Endothelial cell of umbilical vein (primary cell): ENCODE results near the gene NDUFAF8. TPM values are rescaled to one million over a fixed set of nuclear protein-coding genes. Genes with fewer than 3 reads are reported as not detected.

ENCODE experiments used
- BruUV-seq: library from RNA; stranded (reverse); fragments of 400-500 nt; replicated peaks from 2 replicates; lab custom pipeline; 2021; lab: Mats Ljungman, UMichigan
- CTCF ChIA-PET: fragments of 300-600, 350-600 bp; sonication (Branson Sonifier 250); formaldehyde crosslinking; loops from one replicate; lab custom pipeline; 2021; ENCODE audit warnings: antibody characterized with exemption, inconsistent platforms; lab: Charles Lee
- POLR2A ChIA-PET: fragments of 300-600, 350-600 bp; sonication (Branson Sonifier 250); formaldehyde crosslinking; loops from one replicate; lab custom pipeline; 2021; ENCODE audit warnings: antibody characterized with exemption, inconsistent platforms; lab: Charles Lee
- DNase-seq: peaks from one replicate; pipeline ENCODE4 v3.0.0-alpha.2; 2011; ENCODE audit warnings: low read depth, low spot score
- FAIRE-seq: peaks from 2 replicates; lab custom pipeline; 2011; peaks lifted over from hg19 to GRCh38; lab: Jason Lieb, UNC
- H2AFZ ChIP-seq: 2 replicates; pipeline ENCODE4 v1.6.0; 2012; ENCODE audit warnings: low read depth, low read length, control low read depth, inconsistent platforms
- H3K27ac ChIP-seq: 2 replicates; pipeline ENCODE4 v1.5.1; 2011; ENCODE audit warnings: low read depth, mild to moderate bottlenecking, control low read depth, low read length, moderate library complexity; ENCODE audit not compliant: insufficient read depth
- H3K27me3 ChIP-seq, 2 experiments: 2 replicates each; pipeline versions ENCODE4 v1.6.0 to v1.6.1; 2011; ENCODE audit warnings: low read length in 2 of 2, mixed read lengths in 1 of 2; ENCODE audit not compliant: control insufficient read depth in 2 of 2, insufficient read depth in 2 of 2
- H3K36me3 ChIP-seq, 2 experiments: 2 replicates in 1 of 2; 3 replicates in 1 of 2; pipeline ENCODE4 v1.5.1; 2011; ENCODE audit warnings: low read length in 2 of 2, mild to moderate bottlenecking in 1 of 2, moderate library complexity in 1 of 2; ENCODE audit not compliant: control insufficient read depth in 2 of 2, insufficient read depth in 2 of 2; ENCODE audit errors: extremely low read depth in 1 of 2
- H3K4me1 ChIP-seq: 3 replicates; pipeline ENCODE4 v1.5.1; 2011; ENCODE audit warnings: mild to moderate bottlenecking, low read length; ENCODE audit not compliant: control insufficient read depth, insufficient read depth; ENCODE audit errors: extremely low read depth
- H3K4me2 ChIP-seq: 2 replicates; pipeline ENCODE4 v1.6.1; 2011; ENCODE audit warnings: low read length, control low read depth, mixed read lengths; ENCODE audit not compliant: insufficient read depth
- H3K4me3 ChIP-seq, 3 experiments: fragments of 200-600 bp in 1 of 3; sonication (generic), shearing (Covaris generic) in 1 of 3; replicated peaks in 1 of 3; 2 replicates each; pipeline ENCODE4 v1.5.1; 2011 to 2016; ENCODE audit warnings: control low read depth in 3 of 3, low read length in 3 of 3, mild to moderate bottlenecking in 2 of 3, inconsistent platforms in 1 of 3, low read depth in 1 of 3, moderate library complexity in 1 of 3; ENCODE audit not compliant: insufficient read depth in 1 of 3
- H3K79me2 ChIP-seq: 2 replicates; pipeline ENCODE4 v1.6.0; 2012; ENCODE audit warnings: low read length, inconsistent platforms; ENCODE audit not compliant: control insufficient read depth, insufficient read depth
- H3K9ac ChIP-seq: replicated peaks from 2 replicates; pipeline ENCODE3; 2011; ENCODE audit warnings: low read length, control low read depth; ENCODE audit not compliant: insufficient read depth; ENCODE audit errors: extremely low read depth
- H3K9me1 ChIP-seq: replicated peaks from 3 replicates; pipeline ENCODE4 v1.6.0; 2011; ENCODE audit warnings: mild to moderate bottlenecking, low read length; ENCODE audit not compliant: control insufficient read depth, insufficient read depth; ENCODE audit errors: extremely low read depth
- H3K9me3 ChIP-seq: replicated peaks from 2 replicates; pipeline ENCODE4 v1.5.1; 2012; ENCODE audit warnings: low read length, inconsistent platforms; ENCODE audit not compliant: control insufficient read depth, insufficient read depth
- H4K20me1 ChIP-seq: replicated peaks from 2 replicates; pipeline ENCODE3; 2011; ENCODE audit warnings: mild to moderate bottlenecking, low read length; ENCODE audit not compliant: control insufficient read depth, insufficient read depth; ENCODE audit errors: extremely low read depth
- EZH2 ChIP-seq: IDR thresholded peaks from 2 replicates; pipeline ENCODE4 v1.6.1; 2012; ENCODE audit warnings: borderline replicate concordance, low read depth, mild to moderate bottlenecking, moderate library complexity, low read length, inconsistent platforms; ENCODE audit not compliant: severe bottlenecking
- FOS ChIP-seq: IDR thresholded peaks from 2 replicates; pipeline ENCODE4 v1.6.1; 2011; ENCODE audit warnings: mild to moderate bottlenecking, low read length, moderate library complexity, borderline replicate concordance; ENCODE audit not compliant: insufficient read depth
- GATA2 ChIP-seq: IDR thresholded peaks from 2 replicates; pipeline ENCODE4 v1.7.0; 2011; ENCODE audit warnings: low read depth, mild to moderate bottlenecking, moderate library complexity, mixed read lengths, low read length; ENCODE audit not compliant: insufficient read length, insufficient read depth
- JUN ChIP-seq: IDR thresholded peaks from 2 replicates; pipeline ENCODE4 v1.6.1; 2011; ENCODE audit warnings: borderline replicate concordance, low read depth; ENCODE audit not compliant: insufficient read length, insufficient read depth
- MAX ChIP-seq: IDR thresholded peaks from 2 replicates; pipeline ENCODE4 v1.6.1; 2011; ENCODE audit not compliant: insufficient read depth, insufficient read length
- MYC ChIP-seq: IDR thresholded peaks from one replicate; pipeline ENCODE4 v1.6.1; 2011; ENCODE audit warnings: mild to moderate bottlenecking, low read depth, low read length
- POLR2A ChIP-seq: IDR thresholded peaks from 2 replicates; pipeline ENCODE4 v1.6.1; 2012; ENCODE audit warnings: low read depth, mild to moderate bottlenecking, control low read depth, low read length
- POLR2AphosphoS5 ChIP-seq: IDR thresholded peaks from 2 replicates; pipeline ENCODE4 v1.6.1; 2012; ENCODE audit warnings: low read depth, mild to moderate bottlenecking, control low read depth, low read length, moderate library complexity; ENCODE audit not compliant: insufficient read depth
- dilution Hi-C: fragments of 300-500 bp; cut with MboI; formaldehyde crosslinking; loops from one replicate; pipeline ENCODE4 v1.15.0; 2019; ENCODE audit warnings: low sequenced_read_pairs; ENCODE audit not compliant: extremely low pct_ligation_motif_present
- intact Hi-C: fragments of 100-400 bp; cut with micrococcal nuclease; formaldehyde crosslinking; loops from one replicate; pipeline ENCODE4 v1.10.0; 2022
- polyA plus RNA-seq, 4 experiments: library from polyadenylated mRNA; depleted of rRNA in 3 of 4; stranded (reverse) in 3 of 4; unstranded in 1 of 4; fragments of >200 nt; gene quantifications; 2 replicates each; pipeline versions ENCODE4 v1.2.1 to v1.2.3, GENCODE V29; 2011 to 2012; ENCODE audit warnings: missing spikeins in 1 of 4
- total RNA-seq: library from RNA; stranded (reverse); gene quantifications from 2 replicates; pipeline ENCODE4 v1.2.3, GENCODE V29; 2021
- TF ChIP-seq, protein P1 (sequence below), 2 donors: IDR thresholded peaks; 1 replicate in 1 of 2; 2 replicates in 1 of 2; pipeline ENCODE4 v1.5.1; 2011; ENCODE audit warnings: low read length in 2 of 2, mild to moderate bottlenecking in 2 of 2, moderate library complexity in 2 of 2, control low read depth in 1 of 2, inconsistent platforms in 1 of 2, low read depth in 1 of 2; ENCODE audit not compliant: insufficient read depth in 1 of 2; ENCODE audit errors: extremely low read depth in 1 of 2

Gene NDUFAF8
- total and polyA plus RNA-seq, 2 donors (not counting 3 experiments of a cell fraction or from before 2014, with no cell fraction given) = 61.5 to 83.9 TPM

DNA sequence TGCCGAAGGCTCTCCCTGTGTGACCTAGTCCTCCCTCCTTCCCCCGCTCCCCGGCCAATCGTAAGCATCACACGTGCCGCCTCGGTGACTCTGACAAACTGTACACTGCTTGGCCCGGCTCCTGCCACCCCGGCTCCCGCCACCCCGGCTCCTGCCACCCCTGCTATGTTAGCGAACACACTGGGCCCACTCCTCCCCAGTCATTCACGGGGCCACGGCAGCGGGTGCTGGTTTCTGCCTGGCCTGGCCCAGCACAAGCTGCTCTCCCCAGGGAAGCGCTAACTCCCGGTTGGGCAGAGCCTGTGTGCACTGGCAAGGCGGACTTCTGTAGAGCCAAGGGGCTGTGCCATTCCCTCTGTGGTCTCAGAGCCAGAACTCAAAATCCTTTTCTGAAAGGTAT lies 22.0 kb downstream of the NDUFAF8 start:
- Histone ChIP-seq H3K4me2 (no peak overlapping the region), H3K9me3 (no peaks in the 10 kb centered on the region), H3K79me2 (no peaks in the 10 kb centered on the region), H2AFZ (no peak overlapping the region), H3K4me3 (no peak overlapping the region), H3K9me1 (no peaks in the 10 kb centered on the region), H3K4me1 (no peaks in the 10 kb centered on the region), H3K9ac (no peak overlapping the region), H3K27ac (no peak overlapping the region), H3K27me3 (no peaks in the 10 kb centered on the region), H4K20me1 (no peaks in the 10 kb centered on the region), H3K36me3 (peaks cover 2 to 62% of the 10 kb centered on the region in 2 experiments)
- BruUV-seq = no TSS peak
- dilution Hi-C loops (no loop called here), intact Hi-C loops (no loop called here)
- TF ChIP-seq POLR2A = no peak
- TF ChIP-seq FOS = no peak
- TF ChIP-seq, protein P1, sequence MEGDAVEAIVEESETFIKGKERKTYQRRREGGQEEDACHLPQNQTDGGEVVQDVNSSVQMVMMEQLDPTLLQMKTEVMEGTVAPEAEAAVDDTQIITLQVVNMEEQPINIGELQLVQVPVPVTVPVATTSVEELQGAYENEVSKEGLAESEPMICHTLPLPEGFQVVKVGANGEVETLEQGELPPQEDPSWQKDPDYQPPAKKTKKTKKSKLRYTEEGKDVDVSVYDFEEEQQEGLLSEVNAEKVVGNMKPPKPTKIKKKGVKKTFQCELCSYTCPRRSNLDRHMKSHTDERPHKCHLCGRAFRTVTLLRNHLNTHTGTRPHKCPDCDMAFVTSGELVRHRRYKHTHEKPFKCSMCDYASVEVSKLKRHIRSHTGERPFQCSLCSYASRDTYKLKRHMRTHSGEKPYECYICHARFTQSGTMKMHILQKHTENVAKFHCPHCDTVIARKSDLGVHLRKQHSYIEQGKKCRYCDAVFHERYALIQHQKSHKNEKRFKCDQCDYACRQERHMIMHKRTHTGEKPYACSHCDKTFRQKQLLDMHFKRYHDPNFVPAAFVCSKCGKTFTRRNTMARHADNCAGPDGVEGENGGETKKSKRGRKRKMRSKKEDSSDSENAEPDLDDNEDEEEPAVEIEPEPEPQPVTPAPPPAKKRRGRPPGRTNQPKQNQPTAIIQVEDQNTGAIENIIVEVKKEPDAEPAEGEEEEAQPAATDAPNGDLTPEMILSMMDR (IDR thresholded peaks at IDR 0.05; ENCODE audit: extremely low read depth in 1 of 2, insufficient read depth in 1 of 2, low read depth in 1 of 2, low read length in 2 of 2) = no peak
- CTCF ChIA-PET = no interaction called here
- FAIRE-seq (no peak), DNase-seq (no peak)
- POLR2A ChIA-PET = no interaction called here

- intact Hi-C loops = no loop called here
- no peaks in the 10 kb centered on the region for H4K20me1 ChIP-seq
- H3K79me2 ChIP-seq = no peaks in the 10 kb centered on the region
- peaks cover 2 to 60% of the 10 kb centered on the region in 2 experiments for H3K36me3 ChIP-seq
- H3K4me1 ChIP-seq = peaks cover under 1% of the 10 kb centered on the region
- no peak overlapping the region for H3K27ac ChIP-seq
- H3K4me2 ChIP-seq = no peak overlapping the region
- dilution Hi-C loops = no loop called here
- no peaks in the 10 kb centered on the region for H3K9me1 ChIP-seq
- FAIRE-seq (no peak), DNase-seq (no peak)
- no peak overlapping the region for H3K9ac ChIP-seq
- TF ChIP-seq JUN (no peak), FOS (no peak), POLR2AphosphoS5 (no peak), MYC (no peak), GATA2 (no peak), EZH2 (no peak), POLR2A (no peak), MAX (no peak)
- TF ChIP-seq, protein P1 (IDR thresholded peaks at IDR 0.05; ENCODE audit: extremely low read depth in 1 of 2, insufficient read depth in 1 of 2, low read depth in 1 of 2, low read length in 2 of 2) = no peak
- ChIA-PET POLR2A (interaction anchor here (0.7 kb wide), 1 partner anchor 238 kb away, joined by 3 read pairs; no protein-coding TSS in a partner anchor), CTCF (interaction anchor here (0.7 to 1.1 kb wide), 2 partner anchors 9 to 10 kb away, joined by 3 read pairs; no protein-coding TSS in a partner anchor)
- H2AFZ ChIP-seq = no peak overlapping the region
- H3K9me3 ChIP-seq = no peaks in the 10 kb centered on the region
- H3K4me3 ChIP-seq = no peak overlapping the region
- H3K27me3 ChIP-seq = no peaks in the 10 kb centered on the region
- BruUV-seq = no TSS peak
These were observed 22.6 kb downstream of the NDUFAF8 start for GRCh38 chr17:81261582-81262336.
